ENCODE results near the gene EEFSEC. TPM values are rescaled to one million over a fixed set of nuclear protein-coding genes. Genes with fewer than 3 reads are reported as not detected.
A peak's percentile ranks its signal among the peaks of the same experiment; 100 is the strongest.

Gene EEFSEC
- total RNA-seq, 1 experiment from 2014 or later: 15.4 TPM

DNA sequence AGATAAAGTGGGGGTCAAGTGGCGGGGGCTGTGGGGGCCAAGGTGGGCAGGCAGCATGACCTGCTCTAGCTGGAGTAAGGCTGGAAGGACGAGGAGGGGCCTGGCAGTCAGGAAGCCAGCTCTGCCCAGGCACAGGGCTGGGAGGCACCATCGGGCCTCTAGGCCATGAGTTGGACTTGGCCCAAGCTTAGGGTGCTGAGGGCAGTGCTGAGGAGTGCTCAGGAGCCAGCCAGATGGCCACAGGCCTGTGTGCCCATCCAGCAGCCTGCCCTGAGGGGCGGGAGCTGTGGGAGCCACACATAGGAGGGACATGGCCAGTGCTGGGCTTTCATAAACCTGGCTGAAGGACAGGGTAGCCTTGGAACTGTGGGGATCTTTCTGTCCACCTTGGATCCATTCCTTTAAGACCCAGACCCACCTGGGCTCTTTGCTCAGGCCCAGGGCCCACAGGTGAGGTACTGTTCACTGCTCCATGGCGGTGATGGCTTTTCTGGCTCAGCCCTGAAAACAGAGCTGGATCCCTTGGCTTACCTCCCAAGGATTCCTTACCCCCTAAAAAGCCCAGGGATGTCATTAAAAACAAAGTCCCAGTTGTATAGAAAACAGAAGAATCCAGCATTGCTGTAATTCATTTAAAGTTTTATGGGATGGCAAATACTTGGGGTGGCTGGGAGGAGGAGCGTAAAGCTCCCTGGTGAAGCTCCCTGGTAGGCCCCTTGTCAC, 176.4 kb downstream of the EEFSEC start:
- in situ Hi-C loops (cut with HindIII; ENCODE audit: low pct_unique_long_range_greater_than_20kb, low sequenced_read_pairs) (no loop called here), intact Hi-C loops (cut with micrococcal nuclease; ENCODE audit: unreplicated experiment) (no loop called here)
- no peaks in the 10 kb centered on the region for H3K36me3 ChIP-seq (ENCODE audit: control insufficient read depth, insufficient read depth, low read length)
- no peak for TF ChIP-seq SIN3A (IDR thresholded peaks at IDR 0.05; ENCODE audit: borderline replicate concordance, insufficient read depth, low read depth, low read length)
- no peak for TF ChIP-seq REST (IDR thresholded peaks at IDR 0.05; ENCODE audit: insufficient read depth in 1 of 2, low read depth in 2 of 2, low read length in 1 of 2)
- no peak for TF ChIP-seq TCF7L2 (IDR thresholded peaks at IDR 0.05; ENCODE audit: low read depth, low read length)
- no peak for TF ChIP-seq POLR2AphosphoS5 (IDR thresholded peaks at IDR 0.05; ENCODE audit: low read depth, low read length)
- TF ChIP-seq, protein P1, sequence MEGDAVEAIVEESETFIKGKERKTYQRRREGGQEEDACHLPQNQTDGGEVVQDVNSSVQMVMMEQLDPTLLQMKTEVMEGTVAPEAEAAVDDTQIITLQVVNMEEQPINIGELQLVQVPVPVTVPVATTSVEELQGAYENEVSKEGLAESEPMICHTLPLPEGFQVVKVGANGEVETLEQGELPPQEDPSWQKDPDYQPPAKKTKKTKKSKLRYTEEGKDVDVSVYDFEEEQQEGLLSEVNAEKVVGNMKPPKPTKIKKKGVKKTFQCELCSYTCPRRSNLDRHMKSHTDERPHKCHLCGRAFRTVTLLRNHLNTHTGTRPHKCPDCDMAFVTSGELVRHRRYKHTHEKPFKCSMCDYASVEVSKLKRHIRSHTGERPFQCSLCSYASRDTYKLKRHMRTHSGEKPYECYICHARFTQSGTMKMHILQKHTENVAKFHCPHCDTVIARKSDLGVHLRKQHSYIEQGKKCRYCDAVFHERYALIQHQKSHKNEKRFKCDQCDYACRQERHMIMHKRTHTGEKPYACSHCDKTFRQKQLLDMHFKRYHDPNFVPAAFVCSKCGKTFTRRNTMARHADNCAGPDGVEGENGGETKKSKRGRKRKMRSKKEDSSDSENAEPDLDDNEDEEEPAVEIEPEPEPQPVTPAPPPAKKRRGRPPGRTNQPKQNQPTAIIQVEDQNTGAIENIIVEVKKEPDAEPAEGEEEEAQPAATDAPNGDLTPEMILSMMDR (IDR thresholded peaks at IDR 0.05): no peak
- H3K27me3 ChIP-seq (ENCODE audit: control insufficient read depth, insufficient read depth, low read length): no peaks in the 10 kb centered on the region
- DNase-seq (ENCODE audit: low read depth, low spot score) (no peak), ATAC-seq (peak; percentile 57)
- no peaks in the 10 kb centered on the region for H3K4me1 ChIP-seq (ENCODE audit: control insufficient read depth, insufficient read depth, low read length)
- H3K9me3 ChIP-seq (ENCODE audit: control insufficient read depth, insufficient read depth, low read depth, low read length): no peaks in the 10 kb centered on the region
- no peak overlapping the region for H3K4me3 ChIP-seq (ENCODE audit: low read depth in 2 of 2, low read length in 2 of 2)
- no TSS peak for BruUV-seq (replicated peaks)
- ChIA-PET CTCF (no interaction called here), POLR2A (no interaction called here)
- no peak overlapping the region for H3K27ac ChIP-seq (ENCODE audit: low read length)

- ATAC-seq: peak; percentile 46; the same call in 1 of the 2 replicates
- H3K4me3 ChIP-seq (ENCODE audit: low read depth in 2 of 2, low read length in 2 of 2): no peak overlapping the region
- in situ Hi-C loops (cut with HindIII; ENCODE audit: low pct_unique_long_range_greater_than_20kb, low sequenced_read_pairs): no loop called here
- ChIA-PET POLR2A (no interaction called here), CTCF (no interaction called here)
- no peaks in the 10 kb centered on the region for H3K9me3 ChIP-seq (ENCODE audit: control insufficient read depth, insufficient read depth, low read depth, low read length)
- H3K27me3 ChIP-seq (ENCODE audit: control insufficient read depth, insufficient read depth, low read length): no peaks in the 10 kb centered on the region
- no TSS peak for BruUV-seq (replicated peaks)
- H3K4me1 ChIP-seq (ENCODE audit: control insufficient read depth, insufficient read depth, low read length): no peaks in the 10 kb centered on the region
- TF ChIP-seq, protein P1 (IDR thresholded peaks at IDR 0.05): no peak
- TF ChIP-seq POLR2AphosphoS5 (IDR thresholded peaks at IDR 0.05; ENCODE audit: low read depth, low read length) (no peak), SIN3A (IDR thresholded peaks at IDR 0.05; ENCODE audit: borderline replicate concordance, insufficient read depth, low read depth, low read length) (no peak), REST (IDR thresholded peaks at IDR 0.05; ENCODE audit: insufficient read depth in 1 of 2, low read depth in 2 of 2, low read length in 1 of 2) (no peak), TCF7L2 (IDR thresholded peaks at IDR 0.05; ENCODE audit: low read depth, low read length) (no peak)
- no peaks in the 10 kb centered on the region for H3K36me3 ChIP-seq (ENCODE audit: control insufficient read depth, insufficient read depth, low read length)
- intact Hi-C loops (cut with micrococcal nuclease; ENCODE audit: unreplicated experiment): no loop called here
- no peak for DNase-seq (ENCODE audit: low read depth, low spot score)
- H3K27ac ChIP-seq (ENCODE audit: low read length): no peak overlapping the region
Observed at GRCh38 chr3:128330214-128330842, 177.0 kb downstream of the EEFSEC start.

Data from Panc1 (cell line).